DOHH2 (cell line): ENCODE data around the gene BOK.

Source experiments
- H3F3A ChIP-seq: fragments of 200-600 bp; sonication (generic), shearing (Covaris generic); 2 replicates; pipeline ENCODE4 v1.6.0; 2016; ENCODE audit warnings: antibody characterized with exemption, mild to moderate bottlenecking; ENCODE audit not compliant: control insufficient read depth, insufficient read depth
- H3K27ac ChIP-seq: fragments of 200-600 bp; sonication (generic); 2 replicates; pipeline ENCODE4 v1.5.1; 2014; ENCODE audit warnings: low read depth, mild to moderate bottlenecking, low read length, moderate library complexity
- H3K27me3 ChIP-seq: fragments of 200-600 bp; sonication (generic); 2 replicates; pipeline ENCODE4 v1.6.1; 2014; ENCODE audit warnings: mild to moderate bottlenecking, low read length, mixed read lengths; ENCODE audit not compliant: control insufficient read depth
- H3K36me3 ChIP-seq: fragments of 200-600 bp; sonication (generic); 2 replicates; pipeline ENCODE4 v1.6.1; 2014; ENCODE audit warnings: mild to moderate bottlenecking, low read length, moderate library complexity, mixed read lengths; ENCODE audit not compliant: control insufficient read depth
- H3K4me1 ChIP-seq: fragments of 200-600 bp; sonication (generic); 2 replicates; pipeline ENCODE4 v1.6.1; 2014; ENCODE audit warnings: mild to moderate bottlenecking, low read length, mixed read lengths; ENCODE audit not compliant: control insufficient read depth
- H3K4me2 ChIP-seq: fragments of 200-600 bp; sonication (generic); 2 replicates; pipeline ENCODE4 v1.6.0; 2014; ENCODE audit warnings: mild to moderate bottlenecking, low read length, moderate library complexity
- H3K4me3 ChIP-seq: fragments of 200-600 bp; sonication (generic); 2 replicates; pipeline ENCODE4 v1.5.1; 2014; ENCODE audit warnings: mild to moderate bottlenecking, low read length, mixed read lengths
- H3K79me2 ChIP-seq: fragments of 200-600 bp; sonication (generic); 2 replicates; pipeline ENCODE4 v1.6.1; 2014; ENCODE audit warnings: mild to moderate bottlenecking, low read length, mixed read lengths; ENCODE audit not compliant: control insufficient read depth
- H3K9me2 ChIP-seq: fragments of 200-600 bp; sonication (generic); replicated peaks from 2 replicates; pipeline ENCODE4 v1.6.1; 2014; ENCODE audit warnings: mild to moderate bottlenecking, low read length, mixed read lengths; ENCODE audit not compliant: control insufficient read depth
- H3K9me3 ChIP-seq: fragments of 200-600 bp; sonication (generic); 2 replicates; pipeline ENCODE4 v1.6.1; 2014; ENCODE audit warnings: antibody characterized with exemption, low read length, mixed read lengths; ENCODE audit not compliant: control insufficient read depth, insufficient read depth
- H4K20me1 ChIP-seq: fragments of 200-600 bp; sonication (generic); 2 replicates; pipeline ENCODE4 v1.6.0; 2014; ENCODE audit warnings: low read depth, mild to moderate bottlenecking, antibody characterized with exemption, low read length, moderate library complexity; ENCODE audit not compliant: control insufficient read depth, insufficient read depth
- EZH2phosphoT487 ChIP-seq: fragments of 200-600 bp; sonication (generic); IDR thresholded peaks from 2 replicates; pipeline ENCODE4 v1.6.1; 2017; ENCODE audit warnings: borderline replicate concordance, mild to moderate bottlenecking, antibody characterized with exemption, low read length, moderate library complexity, mixed read lengths
- TF ChIP-seq, protein P1 (sequence below): fragments of 200-600 bp; sonication (generic); IDR thresholded peaks from one replicate; pipeline ENCODE4 v1.5.1; 2014; ENCODE audit warnings: antibody characterized with exemption, mild to moderate bottlenecking, low read depth, low read length; ENCODE audit not compliant: poor library complexity, severe bottlenecking

BOK gene

DNA sequence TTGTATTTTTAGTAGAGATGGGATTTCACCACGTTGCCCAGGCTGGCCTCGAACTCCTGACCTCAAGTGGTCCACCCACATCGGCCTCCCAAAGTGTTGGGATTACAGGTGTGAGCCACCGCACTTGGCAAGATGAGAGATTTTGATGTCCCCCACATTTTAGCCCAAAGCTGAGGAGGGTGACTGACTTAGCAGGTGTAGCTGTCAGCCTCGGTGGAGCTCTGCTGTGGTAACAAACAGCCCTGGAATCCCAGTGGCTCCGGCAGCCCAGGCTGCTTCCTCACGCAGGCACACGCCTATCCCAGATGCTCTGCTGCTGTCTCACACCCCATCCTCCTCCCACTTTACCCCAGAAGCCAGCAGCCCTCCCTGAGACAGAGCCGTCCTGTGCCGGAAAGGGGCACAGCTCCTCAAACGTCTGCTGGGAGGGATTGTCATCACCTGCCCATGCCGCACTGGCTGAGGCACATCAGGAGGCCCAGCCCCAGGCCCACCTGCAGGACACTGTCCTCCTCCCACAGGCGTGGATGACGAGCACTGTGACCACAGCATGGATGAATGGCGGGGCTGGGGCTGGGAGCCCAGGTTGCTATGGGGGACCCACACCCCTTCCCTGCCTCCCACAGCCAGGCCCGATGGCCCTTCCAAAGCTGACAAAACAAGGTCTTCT, 10.6 kb upstream of the BOK start:
- no peak overlapping the region for H3K27ac ChIP-seq
- H3K79me2 ChIP-seq: no peaks in the 10 kb centered on the region
- H3K4me1 ChIP-seq: no peaks in the 10 kb centered on the region
- H3K9me3 ChIP-seq: no peaks in the 10 kb centered on the region
- no peaks in the 10 kb centered on the region for H3K36me3 ChIP-seq
- H3K9me2 ChIP-seq: no peaks in the 10 kb centered on the region
- peaks cover 18% of the 10 kb centered on the region for H3K27me3 ChIP-seq
- TF ChIP-seq, protein P1, sequence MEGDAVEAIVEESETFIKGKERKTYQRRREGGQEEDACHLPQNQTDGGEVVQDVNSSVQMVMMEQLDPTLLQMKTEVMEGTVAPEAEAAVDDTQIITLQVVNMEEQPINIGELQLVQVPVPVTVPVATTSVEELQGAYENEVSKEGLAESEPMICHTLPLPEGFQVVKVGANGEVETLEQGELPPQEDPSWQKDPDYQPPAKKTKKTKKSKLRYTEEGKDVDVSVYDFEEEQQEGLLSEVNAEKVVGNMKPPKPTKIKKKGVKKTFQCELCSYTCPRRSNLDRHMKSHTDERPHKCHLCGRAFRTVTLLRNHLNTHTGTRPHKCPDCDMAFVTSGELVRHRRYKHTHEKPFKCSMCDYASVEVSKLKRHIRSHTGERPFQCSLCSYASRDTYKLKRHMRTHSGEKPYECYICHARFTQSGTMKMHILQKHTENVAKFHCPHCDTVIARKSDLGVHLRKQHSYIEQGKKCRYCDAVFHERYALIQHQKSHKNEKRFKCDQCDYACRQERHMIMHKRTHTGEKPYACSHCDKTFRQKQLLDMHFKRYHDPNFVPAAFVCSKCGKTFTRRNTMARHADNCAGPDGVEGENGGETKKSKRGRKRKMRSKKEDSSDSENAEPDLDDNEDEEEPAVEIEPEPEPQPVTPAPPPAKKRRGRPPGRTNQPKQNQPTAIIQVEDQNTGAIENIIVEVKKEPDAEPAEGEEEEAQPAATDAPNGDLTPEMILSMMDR: no peak
- TF ChIP-seq EZH2phosphoT487: no peak
- no peaks in the 10 kb centered on the region for H3F3A ChIP-seq
- no peaks in the 10 kb centered on the region for H4K20me1 ChIP-seq
- H3K4me2 ChIP-seq: no peak overlapping the region
- no peak overlapping the region for H3K4me3 ChIP-seq

DNA sequence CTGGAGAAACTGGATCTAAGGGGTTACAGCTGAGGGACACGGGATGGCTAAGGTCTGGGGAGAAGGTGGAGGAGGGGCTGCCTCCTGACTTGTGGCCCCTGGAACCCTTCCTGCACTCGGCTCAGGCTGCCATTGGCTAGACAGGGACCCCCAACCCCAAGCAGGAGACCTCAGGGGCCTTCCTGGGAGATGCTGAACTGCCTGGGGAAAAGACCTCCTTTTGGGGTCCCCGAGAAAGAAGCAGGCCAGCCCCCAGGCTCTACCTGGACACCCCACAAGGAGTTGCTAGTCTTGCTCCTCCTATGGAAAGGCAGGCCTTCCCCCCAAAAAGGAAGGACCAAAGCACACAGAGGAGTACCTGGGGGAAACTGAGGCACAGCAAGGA, 10.1 kb upstream of the BOK start:
- no peaks in the 10 kb centered on the region for H3K9me2 ChIP-seq
- no peaks in the 10 kb centered on the region for H3K4me1 ChIP-seq
- no peak overlapping the region for H3K27ac ChIP-seq
- no peaks in the 10 kb centered on the region for H4K20me1 ChIP-seq
- H3K9me3 ChIP-seq: no peaks in the 10 kb centered on the region
- no peak overlapping the region for H3K4me3 ChIP-seq
- no peak for TF ChIP-seq EZH2phosphoT487
- TF ChIP-seq, protein P1: no peak
- peaks cover 18% of the 10 kb centered on the region for H3K27me3 ChIP-seq
- no peaks in the 10 kb centered on the region for H3F3A ChIP-seq
- no peaks in the 10 kb centered on the region for H3K79me2 ChIP-seq
- H3K4me2 ChIP-seq: no peak overlapping the region
- H3K36me3 ChIP-seq: no peaks in the 10 kb centered on the region

DNA sequence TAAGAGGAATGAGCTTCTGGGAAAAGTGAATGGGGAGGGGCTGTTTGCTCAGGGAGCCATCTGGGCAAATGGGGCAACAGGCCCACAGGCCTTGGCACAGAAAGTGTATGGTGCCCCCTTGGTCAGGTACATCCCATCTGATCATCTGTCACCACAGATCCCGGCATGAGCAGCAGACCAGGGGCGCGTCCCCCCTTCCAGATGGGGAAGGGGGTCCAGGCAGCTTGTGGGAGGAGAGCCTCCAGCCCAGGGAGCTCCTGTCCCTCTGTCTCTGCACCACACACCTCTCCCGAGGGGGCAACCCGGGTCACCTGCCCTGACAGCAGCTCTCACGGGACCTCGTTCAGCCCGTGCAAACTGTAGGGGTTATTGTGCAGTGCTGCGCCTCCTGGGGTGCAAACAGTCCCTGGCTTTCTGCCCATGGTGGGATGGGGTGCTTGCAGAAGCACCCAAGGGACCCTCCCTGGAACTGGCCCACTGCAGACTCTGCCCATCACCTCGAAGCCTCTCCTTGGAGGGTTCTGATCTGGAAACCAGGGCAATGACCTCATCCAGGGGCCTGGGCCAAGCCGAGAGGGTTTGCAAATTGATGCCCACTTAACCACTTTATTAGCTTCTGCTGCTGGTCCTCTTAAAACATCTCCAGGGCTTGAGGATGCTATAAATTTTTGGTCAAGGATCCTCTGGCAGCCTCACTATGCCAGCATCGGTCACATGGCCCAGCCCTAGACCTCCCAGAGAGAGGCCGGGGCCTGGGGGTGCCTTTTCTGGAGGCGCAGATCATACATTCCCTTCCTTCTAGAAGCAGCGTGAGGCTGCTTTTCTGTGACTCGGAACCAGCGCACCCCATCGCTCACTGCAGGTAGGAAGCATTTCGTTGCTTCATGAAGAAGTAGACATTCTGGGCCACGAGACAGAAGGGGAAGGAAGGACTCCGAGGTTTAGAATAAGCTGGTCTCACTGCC, 7.6 kb upstream of the BOK start:
- no peaks in the 10 kb centered on the region for H3K36me3 ChIP-seq
- H3F3A ChIP-seq: no peaks in the 10 kb centered on the region
- peaks cover 18% of the 10 kb centered on the region for H3K27me3 ChIP-seq
- no peaks in the 10 kb centered on the region for H3K9me2 ChIP-seq
- no peak for TF ChIP-seq EZH2phosphoT487
- TF ChIP-seq, protein P1: no peak
- peaks cover 6% of the 10 kb centered on the region for H3K4me1 ChIP-seq
- no peak overlapping the region for H3K4me2 ChIP-seq
- H4K20me1 ChIP-seq: no peaks in the 10 kb centered on the region
- H3K4me3 ChIP-seq: no peak overlapping the region
- no peak overlapping the region for H3K27ac ChIP-seq
- no peaks in the 10 kb centered on the region for H3K9me3 ChIP-seq
- H3K79me2 ChIP-seq: no peaks in the 10 kb centered on the region
